NT2/D1 (cell line): ENCODE measurements around the gene CYSTM1.

ENCODE experiments used
- SUZ12 ChIP-seq: IDR thresholded peaks from 2 replicates; pipeline ENCODE4 v1.6.1; 2011; ENCODE audit not compliant: insufficient read length, insufficient read depth; ENCODE audit errors: extremely low read depth
- YY1 ChIP-seq: IDR thresholded peaks from 2 replicates; pipeline ENCODE4 v1.6.1; 2011; ENCODE audit not compliant: insufficient read length, insufficient read depth
- ZNF274 ChIP-seq: IDR thresholded peaks from 2 replicates; pipeline ENCODE4 v1.6.1; 2011; ENCODE audit warnings: mild to moderate bottlenecking, low read depth, low read length

GRCh38 chr5:140131967-140132409 lies 43.0 kb upstream of the CYSTM1 start:
- TF ChIP-seq YY1 (no peak), SUZ12 (no peak), ZNF274 (no peak)
